ENCODE data around the gene FOXK2. TPM values are rescaled to one million over a fixed set of nuclear protein-coding genes. Genes with fewer than 3 reads are reported as not detected.
"Not testable (repeated sequence)": the region's sequence is repeated elsewhere in the genome, so short reads cannot be mapped to it uniquely, and the experiment has no call there.

FOXK2 gene
- total RNA-seq, 1 donor from 2014 or later, result 64.3 TPM

DNA sequence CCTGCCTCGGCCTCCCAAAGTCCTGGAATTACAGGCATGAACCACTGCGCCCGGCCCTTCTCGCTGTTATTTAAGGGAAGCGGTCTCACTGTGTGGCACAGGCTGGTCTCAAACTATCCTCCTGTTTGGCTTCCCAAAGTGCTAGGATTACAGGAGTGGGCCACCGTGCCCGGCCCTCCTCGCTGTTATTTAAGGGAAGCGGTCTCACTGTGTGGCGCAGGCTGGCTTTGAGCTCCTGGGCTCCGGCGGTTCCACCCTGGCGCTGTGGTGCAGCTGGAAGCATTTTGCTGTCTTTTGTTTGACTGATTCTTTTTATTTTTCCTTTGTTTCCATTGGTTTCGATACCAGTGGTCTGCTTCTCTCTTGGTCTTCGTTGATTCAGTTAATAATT is 40.7 kb downstream of the FOXK2 start:
- Mint-ChIP-seq H3K9me3 (ENCODE audit: unreplicated experiment) (no peaks in the 10 kb centered on the region), H3K27me3 (ENCODE audit: unreplicated experiment) (peaks cover 6% of the 10 kb centered on the region), H3K4me3 (ENCODE audit: unreplicated experiment) (no peak overlapping the region), H3K27ac (ENCODE audit: unreplicated experiment) (peak overlapping the region; percentile 18), H3K4me1 (ENCODE audit: unreplicated experiment) (peaks cover 6% of the 10 kb centered on the region), H3K36me3 (ENCODE audit: low read depth, unreplicated experiment) (peaks cover 10% of the 10 kb centered on the region)
- TF ChIP-seq, protein P1, sequence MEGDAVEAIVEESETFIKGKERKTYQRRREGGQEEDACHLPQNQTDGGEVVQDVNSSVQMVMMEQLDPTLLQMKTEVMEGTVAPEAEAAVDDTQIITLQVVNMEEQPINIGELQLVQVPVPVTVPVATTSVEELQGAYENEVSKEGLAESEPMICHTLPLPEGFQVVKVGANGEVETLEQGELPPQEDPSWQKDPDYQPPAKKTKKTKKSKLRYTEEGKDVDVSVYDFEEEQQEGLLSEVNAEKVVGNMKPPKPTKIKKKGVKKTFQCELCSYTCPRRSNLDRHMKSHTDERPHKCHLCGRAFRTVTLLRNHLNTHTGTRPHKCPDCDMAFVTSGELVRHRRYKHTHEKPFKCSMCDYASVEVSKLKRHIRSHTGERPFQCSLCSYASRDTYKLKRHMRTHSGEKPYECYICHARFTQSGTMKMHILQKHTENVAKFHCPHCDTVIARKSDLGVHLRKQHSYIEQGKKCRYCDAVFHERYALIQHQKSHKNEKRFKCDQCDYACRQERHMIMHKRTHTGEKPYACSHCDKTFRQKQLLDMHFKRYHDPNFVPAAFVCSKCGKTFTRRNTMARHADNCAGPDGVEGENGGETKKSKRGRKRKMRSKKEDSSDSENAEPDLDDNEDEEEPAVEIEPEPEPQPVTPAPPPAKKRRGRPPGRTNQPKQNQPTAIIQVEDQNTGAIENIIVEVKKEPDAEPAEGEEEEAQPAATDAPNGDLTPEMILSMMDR (IDR thresholded peaks at IDR 0.05; ENCODE audit: unreplicated experiment), result no peak
- no peak for DNase-seq (ENCODE audit: low spot score)

DNA sequence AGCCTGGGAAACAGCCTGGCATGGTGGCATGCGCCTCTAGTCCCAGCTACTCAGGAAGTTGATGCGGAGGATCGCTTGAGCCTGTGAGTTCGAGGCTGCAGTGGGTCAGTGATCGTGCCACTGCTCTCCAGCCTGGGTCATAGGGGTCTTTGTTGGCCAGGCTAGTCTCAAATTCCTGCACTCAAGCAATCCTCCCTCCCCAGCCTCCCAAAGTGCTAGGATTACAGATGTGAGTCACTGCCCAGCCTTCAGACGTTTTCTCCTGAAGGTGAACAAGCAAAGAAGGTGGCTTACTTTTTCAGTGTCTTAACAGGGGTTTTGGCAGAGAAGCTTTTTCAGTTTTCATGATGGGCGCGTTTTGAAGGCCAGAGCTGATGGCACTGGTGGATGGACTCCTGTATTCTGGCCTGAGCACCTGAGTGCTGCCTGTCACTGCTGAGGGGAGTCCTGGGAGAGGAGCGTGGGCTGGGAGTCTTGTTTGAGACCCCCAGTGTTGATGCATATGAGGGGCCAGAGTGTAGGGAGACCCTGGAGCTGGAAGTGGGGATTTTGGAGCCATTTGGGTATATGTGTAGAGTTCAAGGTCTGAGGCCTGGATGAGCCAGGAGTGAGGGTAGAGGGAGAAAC is 41.4 kb downstream of the FOXK2 start:
- Mint-ChIP-seq H3K36me3 (ENCODE audit: low read depth, unreplicated experiment) (peaks cover 12% of the 10 kb centered on the region), H3K4me3 (ENCODE audit: unreplicated experiment) (no peak overlapping the region), H3K4me1 (ENCODE audit: unreplicated experiment) (peaks cover 6% of the 10 kb centered on the region), H3K9me3 (ENCODE audit: unreplicated experiment) (no peaks in the 10 kb centered on the region), H3K27me3 (ENCODE audit: unreplicated experiment) (peaks cover 6% of the 10 kb centered on the region), H3K27ac (ENCODE audit: unreplicated experiment) (peak overlapping the region; percentile 65)
- TF ChIP-seq, protein P1 (IDR thresholded peaks at IDR 0.05; ENCODE audit: unreplicated experiment), result no peak
- no peak for DNase-seq (ENCODE audit: low spot score)

DNA sequence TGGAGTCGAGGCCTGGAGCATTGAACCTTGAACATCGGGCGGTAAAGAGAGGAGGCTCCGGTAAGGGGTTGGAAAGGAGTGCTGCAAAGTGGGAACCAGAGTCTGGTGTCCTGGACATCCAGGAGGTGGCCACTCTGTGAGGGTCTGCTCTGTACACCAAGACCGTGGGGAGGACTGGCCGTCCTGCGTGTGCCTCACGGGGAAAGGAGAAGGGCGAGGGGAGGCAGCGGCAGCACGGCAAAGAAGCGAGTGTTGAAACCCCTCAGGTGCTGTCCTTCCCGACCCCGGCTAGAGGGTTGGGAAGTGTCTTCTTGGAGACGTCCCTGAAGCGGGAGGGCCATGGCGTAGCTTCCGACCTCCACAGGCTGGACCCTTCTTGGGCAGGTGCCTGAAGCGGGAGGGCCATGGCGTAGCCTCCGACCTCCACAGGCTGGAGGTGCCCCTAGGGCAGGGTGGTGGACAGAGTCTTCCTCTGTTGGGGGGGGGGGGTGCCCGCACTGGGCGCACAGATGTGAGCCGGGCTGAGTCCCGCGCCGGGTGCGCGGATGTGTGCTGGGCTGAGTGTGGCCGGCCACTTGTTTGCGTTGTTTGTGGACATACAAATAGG is 42.0 kb downstream of the FOXK2 start:
- Mint-ChIP-seq H3K36me3 (ENCODE audit: low read depth, unreplicated experiment) (peaks cover 12% of the 10 kb centered on the region), H3K27ac (ENCODE audit: unreplicated experiment) (peak overlapping the region; percentile 65), H3K9me3 (ENCODE audit: unreplicated experiment) (no peaks in the 10 kb centered on the region)

DNA sequence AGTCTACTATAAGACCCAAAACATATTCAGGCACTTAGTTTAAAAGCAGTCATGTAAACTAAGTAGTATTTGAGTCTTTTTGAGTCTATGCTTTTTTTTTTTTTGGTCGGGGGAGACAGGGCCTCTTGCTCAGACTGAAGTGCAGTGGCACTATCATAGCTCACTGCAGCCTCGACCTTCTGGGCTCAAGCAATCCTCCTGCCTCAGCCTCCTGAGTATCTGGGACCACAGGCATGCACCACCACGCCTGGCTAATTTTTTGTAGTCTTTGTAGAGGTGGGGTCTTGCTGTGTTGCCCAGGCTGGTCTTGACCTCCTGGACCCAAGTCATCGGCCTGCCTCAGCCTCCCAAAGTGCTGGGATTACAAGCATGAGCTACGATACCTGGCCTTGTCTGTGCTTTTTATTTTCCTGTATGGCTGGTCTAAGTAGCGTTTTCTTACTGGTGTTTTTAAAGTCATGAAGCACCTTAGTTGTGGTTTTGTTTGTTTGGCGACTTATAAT is 43.2 kb downstream of the FOXK2 start:
- H3K27me3 Mint-ChIP-seq (ENCODE audit: unreplicated experiment); H3K4me3 Mint-ChIP-seq (ENCODE audit: unreplicated experiment); H3K4me1 Mint-ChIP-seq (ENCODE audit: unreplicated experiment); H3K9me3 Mint-ChIP-seq (ENCODE audit: unreplicated experiment); DNase-seq (ENCODE audit: low spot score); H3K27ac Mint-ChIP-seq (ENCODE audit: unreplicated experiment): not testable (repeated sequence)
- H3K36me3 Mint-ChIP-seq (ENCODE audit: low read depth, unreplicated experiment), result peaks cover 18% of the 10 kb centered on the region

More for the DNA sequence above, 42.0 kb downstream of the FOXK2 start:
- TF ChIP-seq, protein P1 (IDR thresholded peaks at IDR 0.05; ENCODE audit: unreplicated experiment), result no peak
- Mint-ChIP-seq H3K4me3 (ENCODE audit: unreplicated experiment) (no peak overlapping the region), H3K4me1 (ENCODE audit: unreplicated experiment) (peaks cover 6% of the 10 kb centered on the region), H3K27me3 (ENCODE audit: unreplicated experiment) (peaks cover 6% of the 10 kb centered on the region)
- DNase-seq (ENCODE audit: low spot score), result no peak

DNA sequence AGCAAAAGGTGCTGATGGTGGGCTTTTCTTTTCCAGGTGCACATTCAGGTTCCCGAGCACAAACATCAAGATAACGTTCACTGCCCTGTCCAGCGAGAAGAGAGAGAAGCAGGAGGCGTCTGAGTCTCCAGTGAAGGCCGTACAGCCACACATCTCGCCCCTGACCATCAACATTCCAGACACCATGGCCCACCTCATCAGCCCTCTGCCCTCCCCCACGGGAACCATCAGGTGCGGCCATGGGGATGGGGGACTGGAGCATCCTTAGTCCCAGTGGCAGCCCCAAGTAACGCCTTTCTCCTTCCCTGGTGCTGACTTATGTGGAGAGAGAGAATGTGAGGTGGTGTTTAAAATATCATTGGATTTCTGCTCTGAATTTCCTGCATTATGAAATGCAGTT is 43.8 kb downstream of the FOXK2 start:
- no peak overlapping the region for H3K27ac Mint-ChIP-seq (ENCODE audit: unreplicated experiment)
- no peak overlapping the region for H3K4me3 Mint-ChIP-seq (ENCODE audit: unreplicated experiment)

DNA sequence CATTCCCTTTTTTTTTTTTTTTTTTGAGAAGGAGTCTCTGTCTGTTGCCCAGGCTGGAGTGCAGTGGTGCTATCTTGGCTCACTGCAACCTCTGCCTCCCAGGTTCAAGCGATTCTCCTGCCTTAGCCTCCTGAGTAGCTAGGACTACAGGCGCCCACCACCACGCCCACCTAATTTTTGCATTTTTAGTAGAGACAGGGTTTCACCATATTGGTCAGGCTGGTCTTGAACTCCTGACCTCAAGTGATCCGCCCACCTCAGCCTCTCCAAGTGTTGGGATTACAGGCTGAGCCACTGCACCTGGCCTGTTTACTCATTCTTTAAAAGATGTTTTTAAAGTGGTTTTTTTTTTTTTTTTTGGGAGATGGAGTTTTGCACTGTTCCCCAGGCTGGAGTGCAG is 44.2 kb downstream of the FOXK2 start:
- peaks cover 22% of the 10 kb centered on the region for H3K36me3 Mint-ChIP-seq (ENCODE audit: low read depth, unreplicated experiment)
- H3K27ac Mint-ChIP-seq (ENCODE audit: unreplicated experiment); H3K9me3 Mint-ChIP-seq (ENCODE audit: unreplicated experiment); DNase-seq (ENCODE audit: low spot score); H3K4me1 Mint-ChIP-seq (ENCODE audit: unreplicated experiment); H3K27me3 Mint-ChIP-seq (ENCODE audit: unreplicated experiment); H3K4me3 Mint-ChIP-seq (ENCODE audit: unreplicated experiment): not testable (repeated sequence)

More for the DNA sequence above, 43.8 kb downstream of the FOXK2 start:
- Mint-ChIP-seq H3K36me3 (ENCODE audit: low read depth, unreplicated experiment) (peaks cover 20% of the 10 kb centered on the region), H3K27me3 (ENCODE audit: unreplicated experiment) (peaks cover 6% of the 10 kb centered on the region), H3K4me1 (ENCODE audit: unreplicated experiment) (peaks cover 6% of the 10 kb centered on the region), H3K9me3 (ENCODE audit: unreplicated experiment) (no peaks in the 10 kb centered on the region)
- TF ChIP-seq, protein P1 (IDR thresholded peaks at IDR 0.05; ENCODE audit: unreplicated experiment), result no peak
- DNase-seq (ENCODE audit: low spot score), result no peak
